Panc1 (cell line): Measurements from ENCODE around the gene PLP1. TPM values are rescaled to one million over a fixed set of nuclear protein-coding genes. Genes with fewer than 3 reads are reported as not detected.

Experiments
- ATAC-seq: fragments of 200-7000 bp; cut with Tn5 transposase; 2 replicates; pipeline ENCODE4 v1.9.1; 2020; ENCODE audit warnings: mild to moderate bottlenecking, moderate library complexity
- BruUV-seq: library from RNA; stranded (reverse); fragments of 400-500 nt; replicated peaks from 2 replicates; lab custom pipeline; 2021; lab: Mats Ljungman, UMichigan
- CTCF ChIA-PET: fragments of 300-600 bp; sonication (Branson Sonifier 250); formaldehyde crosslinking; loops from one replicate; lab custom pipeline; 2022; ENCODE audit warnings: antibody characterized with exemption; lab: Charles Lee
- POLR2A ChIA-PET: fragments of 300-600 bp; sonication (Branson Sonifier 250); formaldehyde crosslinking; loops from one replicate; lab custom pipeline; 2022; ENCODE audit warnings: antibody characterized with exemption; lab: Charles Lee
- DNase-seq: peaks from one replicate; pipeline ENCODE4 v3.0.0-alpha.2; 2010; ENCODE audit warnings: low read depth, low spot score
- H3K27ac ChIP-seq: 2 replicates; pipeline ENCODE4 v1.5.1; 2011; ENCODE audit warnings: mild to moderate bottlenecking, low read length, inconsistent platforms
- H3K27me3 ChIP-seq: fragments of 200-500 bp; sonication (Bioruptor generic); 2 replicates; pipeline ENCODE4 v1.6.0; 2014; ENCODE audit warnings: low read length, inconsistent platforms; ENCODE audit not compliant: control insufficient read depth, insufficient read depth
- H3K36me3 ChIP-seq: fragments of 200-500 bp; sonication (Bioruptor generic); 2 replicates; pipeline ENCODE4 v1.5.1; 2014; ENCODE audit warnings: inconsistent platforms, mild to moderate bottlenecking, low read length, moderate library complexity; ENCODE audit not compliant: control insufficient read depth, insufficient read depth
- H3K4me1 ChIP-seq: 2 replicates; pipeline ENCODE4 v1.5.1; 2011; ENCODE audit warnings: inconsistent platforms, mild to moderate bottlenecking, low read length, moderate library complexity; ENCODE audit not compliant: control insufficient read depth, insufficient read depth
- H3K4me3 ChIP-seq, 2 experiments: 2 replicates each; pipeline ENCODE4 v1.5.1; 2011 to 2012; ENCODE audit warnings: low read depth in 2 of 2, low read length in 2 of 2, mild to moderate bottlenecking in 2 of 2, inconsistent platforms in 1 of 2, moderate library complexity in 1 of 2
- H3K9me3 ChIP-seq: fragments of 200-500 bp; sonication (Bioruptor generic); 2 replicates; pipeline ENCODE4 v1.5.1; 2014; ENCODE audit warnings: low read depth, mild to moderate bottlenecking, inconsistent platforms, low read length, moderate library complexity; ENCODE audit not compliant: control insufficient read depth, insufficient read depth
- POLR2AphosphoS5 ChIP-seq: IDR thresholded peaks from 2 replicates; pipeline ENCODE4 v1.6.1; 2012; ENCODE audit warnings: mild to moderate bottlenecking, low read depth, low read length, moderate library complexity
- REST ChIP-seq, 2 experiments: IDR thresholded peaks; 2 replicates each; pipeline ENCODE4 v1.6.1; 2011 to 2012; ENCODE audit warnings: low read depth in 2 of 2, control low read depth in 1 of 2, low read length in 1 of 2, mild to moderate bottlenecking in 1 of 2, moderate library complexity in 1 of 2; ENCODE audit not compliant: insufficient read depth in 1 of 2
- SIN3A ChIP-seq: IDR thresholded peaks from 2 replicates; pipeline ENCODE4 v1.6.1; 2012; ENCODE audit warnings: low read depth, mild to moderate bottlenecking, low read length, moderate library complexity, borderline replicate concordance; ENCODE audit not compliant: insufficient read depth
- TCF7L2 ChIP-seq: IDR thresholded peaks from 2 replicates; pipeline ENCODE4 v1.6.1; 2011; ENCODE audit warnings: mild to moderate bottlenecking, low read depth, low read length, inconsistent platforms
- in situ Hi-C: cut with HindIII; loops from 2 replicates; pipeline ENCODE4 v1.10.0; 2016; ENCODE audit warnings: low sequenced_read_pairs, low pct_unique_long_range_greater_than_20kb
- intact Hi-C: fragments of 100-400 bp; cut with micrococcal nuclease; formaldehyde crosslinking; loops from one replicate; pipeline ENCODE4 v1.10.0; 2022; ENCODE audit not compliant: unreplicated experiment
- total RNA-seq: library from RNA; stranded (reverse); gene quantifications from one replicate; pipeline ENCODE4 v1.2.1, GENCODE V29; 2021; ENCODE audit not compliant: unreplicated experiment
- TF ChIP-seq, protein P1 (sequence below): fragments of 450-650 bp; IDR thresholded peaks from 2 replicates; pipeline ENCODE4 v1.5.1; 2017; ENCODE audit warnings: mild to moderate bottlenecking

The PLP1 gene
- total RNA-seq, 1 experiment from 2014 or later = 0.13 TPM

- Histone ChIP-seq H3K9me3 (no peaks in the 10 kb centered on the region), H3K4me3 (no peak overlapping the region), H3K36me3 (no peaks in the 10 kb centered on the region), H3K27me3 (peaks cover 14% of the 10 kb centered on the region), H3K27ac (no peak overlapping the region), H3K4me1 (no peaks in the 10 kb centered on the region; the same call in none of the 2 replicates)
- TF ChIP-seq POLR2AphosphoS5 (no peak), SIN3A (no peak), TCF7L2 (no peak), REST (IDR thresholded peaks at IDR 0.05; ENCODE audit: insufficient read depth in 1 of 2, low read depth in 2 of 2, low read length in 1 of 2) (no peak)
- TF ChIP-seq, protein P1, sequence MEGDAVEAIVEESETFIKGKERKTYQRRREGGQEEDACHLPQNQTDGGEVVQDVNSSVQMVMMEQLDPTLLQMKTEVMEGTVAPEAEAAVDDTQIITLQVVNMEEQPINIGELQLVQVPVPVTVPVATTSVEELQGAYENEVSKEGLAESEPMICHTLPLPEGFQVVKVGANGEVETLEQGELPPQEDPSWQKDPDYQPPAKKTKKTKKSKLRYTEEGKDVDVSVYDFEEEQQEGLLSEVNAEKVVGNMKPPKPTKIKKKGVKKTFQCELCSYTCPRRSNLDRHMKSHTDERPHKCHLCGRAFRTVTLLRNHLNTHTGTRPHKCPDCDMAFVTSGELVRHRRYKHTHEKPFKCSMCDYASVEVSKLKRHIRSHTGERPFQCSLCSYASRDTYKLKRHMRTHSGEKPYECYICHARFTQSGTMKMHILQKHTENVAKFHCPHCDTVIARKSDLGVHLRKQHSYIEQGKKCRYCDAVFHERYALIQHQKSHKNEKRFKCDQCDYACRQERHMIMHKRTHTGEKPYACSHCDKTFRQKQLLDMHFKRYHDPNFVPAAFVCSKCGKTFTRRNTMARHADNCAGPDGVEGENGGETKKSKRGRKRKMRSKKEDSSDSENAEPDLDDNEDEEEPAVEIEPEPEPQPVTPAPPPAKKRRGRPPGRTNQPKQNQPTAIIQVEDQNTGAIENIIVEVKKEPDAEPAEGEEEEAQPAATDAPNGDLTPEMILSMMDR = peak; percentile 76
- ATAC-seq (peak; percentile 83), DNase-seq (no peak)
- CTCF ChIA-PET = interaction anchor here (1.4 kb wide), 1 partner anchor 19 kb away, joined by 4 read pairs; no protein-coding TSS in a partner anchor
- no TSS peak for BruUV-seq
- intact Hi-C loops (loop anchor here (5.0 to 10.0 kb wide), 2 partner anchors 59 to 87 kb away; partner anchors contain the start of genes MORF4L2 and TMEM31), in situ Hi-C loops (no loop called here)
- POLR2A ChIA-PET = interaction anchor here (0.6 kb wide), 1 partner anchor 98 kb away, joined by 3 read pairs; no protein-coding TSS in a partner anchor
Observed at GRCh38 chrX:103774070-103774642, 2.5 kb upstream of the PLP1 start.

DNA sequence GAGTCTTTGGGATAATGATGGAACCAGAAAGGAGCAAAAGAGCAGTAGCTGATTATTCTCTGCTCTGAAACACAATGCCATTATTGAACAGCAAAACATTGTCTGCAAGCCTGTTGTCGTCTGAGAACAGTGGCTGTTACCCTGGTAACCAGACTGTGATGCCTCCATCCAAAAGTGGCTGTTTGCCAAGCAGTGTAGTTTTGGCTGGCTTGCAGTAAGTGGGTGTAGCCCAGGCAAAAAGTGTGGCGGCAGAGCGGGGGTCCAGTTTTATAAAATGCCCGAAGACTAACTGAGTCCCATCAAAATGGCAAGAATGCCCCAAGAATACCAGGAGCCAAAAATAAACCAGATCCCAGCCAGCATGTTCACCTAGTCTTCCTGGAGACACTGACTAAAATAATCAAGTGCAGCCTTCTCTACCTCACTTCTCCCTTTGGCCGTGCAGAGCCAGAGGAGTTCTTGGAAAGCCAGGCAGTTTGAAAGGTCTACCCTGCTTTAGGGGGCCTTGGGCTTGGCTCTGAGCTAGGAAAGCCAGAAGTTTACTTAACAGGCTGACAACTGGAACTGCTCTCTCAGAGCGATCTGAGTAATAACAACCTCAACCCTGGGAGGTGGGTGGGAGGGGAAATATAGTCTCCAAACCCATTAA lies 2.6 kb downstream of the PLP1 start:
- no peaks in the 10 kb centered on the region for H3K9me3 ChIP-seq
- in situ Hi-C loops = no loop called here
- ATAC-seq (no peak), DNase-seq (no peak)
- no peak overlapping the region for H3K4me3 ChIP-seq
- intact Hi-C loops = loop anchor here (10.0 kb wide), 1 partner anchor 64 kb away; the partner anchor contains the start of gene TMEM31
- ChIA-PET CTCF (no interaction called here), POLR2A (no interaction called here)
- no TSS peak for BruUV-seq
- no peak overlapping the region for H3K27ac ChIP-seq
- H3K36me3 ChIP-seq = no peaks in the 10 kb centered on the region
- TF ChIP-seq REST (IDR thresholded peaks at IDR 0.05; ENCODE audit: insufficient read depth in 1 of 2, low read depth in 2 of 2, low read length in 1 of 2) = no peak
- TF ChIP-seq POLR2AphosphoS5 = no peak
- TF ChIP-seq SIN3A = no peak
- TF ChIP-seq TCF7L2 = no peak
- TF ChIP-seq, protein P1 = no peak
- H3K4me1 ChIP-seq = no peaks in the 10 kb centered on the region; the same call in 1 of the 2 replicates
- peaks cover 13% of the 10 kb centered on the region for H3K27me3 ChIP-seq
